ENCODE data around the gene ANTXR1. TPM values are rescaled to one million over a fixed set of nuclear protein-coding genes. Genes with fewer than 3 reads are reported as not detected.

ANTXR1 gene
- total and polyA plus RNA-seq, 2 donors from 2014 or later, result 7.0 to 42.6 TPM

DNA sequence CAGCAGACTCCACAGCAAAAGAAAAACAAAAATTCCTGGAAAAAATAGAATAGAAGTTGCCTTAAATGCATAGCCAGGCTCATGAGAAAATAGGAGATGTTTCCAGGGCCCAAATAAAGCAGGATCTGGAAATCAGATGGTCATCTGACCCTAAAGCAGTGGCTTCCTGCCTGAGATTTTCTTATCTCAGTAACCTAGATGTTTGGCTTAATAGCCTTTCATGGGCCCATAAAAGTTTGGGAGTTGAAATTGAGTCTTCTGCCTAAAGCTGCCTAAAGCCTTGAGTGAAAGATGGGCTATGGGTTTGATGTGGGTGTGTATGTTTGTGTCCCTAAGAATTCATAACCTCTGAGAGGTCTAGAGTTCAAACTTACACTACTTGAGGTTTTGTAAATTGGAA lies 149.1 kb downstream of the ANTXR1 start:
- Histone ChIP-seq H3K4me3 (ENCODE audit: low read length in 3 of 3) (no peak overlapping the region), H3K36me3 (ENCODE audit: control insufficient read depth in 2 of 3, insufficient read depth in 3 of 3, low read length in 3 of 3) (no peaks in the 10 kb centered on the region), H3K27ac (ENCODE audit: low read depth in 2 of 2, low read length in 2 of 2) (peak overlapping the region in 1 of 2 donors; percentile 36), H3K4me1 (ENCODE audit: control insufficient read depth in 2 of 3, insufficient read depth in 2 of 3, low read depth in 1 of 3, low read length in 3 of 3) (no peaks in the 10 kb centered on the region), H3K9me3 (ENCODE audit: control insufficient read depth in 2 of 3, insufficient read depth in 1 of 3, low read length in 3 of 3) (no peaks in the 10 kb centered on the region), H3K9ac (ENCODE audit: low read length in 3 of 3) (no peak overlapping the region), H3K27me3 (ENCODE audit: control insufficient read depth, insufficient read depth, low read length) (no peaks in the 10 kb centered on the region)
- TF ChIP-seq, protein P1, sequence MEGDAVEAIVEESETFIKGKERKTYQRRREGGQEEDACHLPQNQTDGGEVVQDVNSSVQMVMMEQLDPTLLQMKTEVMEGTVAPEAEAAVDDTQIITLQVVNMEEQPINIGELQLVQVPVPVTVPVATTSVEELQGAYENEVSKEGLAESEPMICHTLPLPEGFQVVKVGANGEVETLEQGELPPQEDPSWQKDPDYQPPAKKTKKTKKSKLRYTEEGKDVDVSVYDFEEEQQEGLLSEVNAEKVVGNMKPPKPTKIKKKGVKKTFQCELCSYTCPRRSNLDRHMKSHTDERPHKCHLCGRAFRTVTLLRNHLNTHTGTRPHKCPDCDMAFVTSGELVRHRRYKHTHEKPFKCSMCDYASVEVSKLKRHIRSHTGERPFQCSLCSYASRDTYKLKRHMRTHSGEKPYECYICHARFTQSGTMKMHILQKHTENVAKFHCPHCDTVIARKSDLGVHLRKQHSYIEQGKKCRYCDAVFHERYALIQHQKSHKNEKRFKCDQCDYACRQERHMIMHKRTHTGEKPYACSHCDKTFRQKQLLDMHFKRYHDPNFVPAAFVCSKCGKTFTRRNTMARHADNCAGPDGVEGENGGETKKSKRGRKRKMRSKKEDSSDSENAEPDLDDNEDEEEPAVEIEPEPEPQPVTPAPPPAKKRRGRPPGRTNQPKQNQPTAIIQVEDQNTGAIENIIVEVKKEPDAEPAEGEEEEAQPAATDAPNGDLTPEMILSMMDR (IDR thresholded peaks at IDR 0.05; ENCODE audit: borderline replicate concordance, extremely low read depth, insufficient read depth), result no peak
- intact Hi-C loops (cut with DNase I), result no loop called here
- FAIRE-seq, result no peak
- peak in 1 of 5 donors; percentile 36 for DNase-seq

DNA sequence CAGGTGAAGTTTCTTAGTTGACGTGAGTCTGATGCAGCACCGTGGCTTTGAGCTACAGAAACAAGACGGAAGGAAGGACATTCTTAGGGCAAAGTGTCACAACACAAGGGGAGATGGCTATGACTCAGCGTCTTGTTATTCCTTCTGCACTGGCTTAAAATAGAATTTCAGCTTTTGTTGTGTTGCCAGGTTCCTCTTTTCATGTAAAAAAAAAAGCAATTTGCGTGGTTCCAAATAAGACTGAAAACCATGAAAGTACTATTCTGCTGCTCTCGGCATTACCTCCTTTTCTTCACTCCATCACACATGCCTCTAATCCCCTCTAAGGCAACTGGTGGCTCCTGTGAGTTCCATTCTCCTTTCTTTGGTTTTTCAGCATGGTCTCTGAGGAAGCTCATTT lies 150.1 kb downstream of the ANTXR1 start:
- FAIRE-seq (no peak), DNase-seq (peak in 1 of 5 donors; percentile 36)
- H3K9me3 ChIP-seq (ENCODE audit: control insufficient read depth in 2 of 3, insufficient read depth in 1 of 3, low read length in 3 of 3), result no peaks in the 10 kb centered on the region
- no peaks in the 10 kb centered on the region for H3K27me3 ChIP-seq (ENCODE audit: control insufficient read depth, insufficient read depth, low read length)
- no peaks in the 10 kb centered on the region for H3K4me1 ChIP-seq (ENCODE audit: control insufficient read depth in 2 of 3, insufficient read depth in 2 of 3, low read depth in 1 of 3, low read length in 3 of 3)
- H3K27ac ChIP-seq (ENCODE audit: low read depth in 2 of 2, low read length in 2 of 2), result no peak overlapping the region
- no peaks in the 10 kb centered on the region for H3K36me3 ChIP-seq (ENCODE audit: control insufficient read depth in 2 of 3, insufficient read depth in 3 of 3, low read length in 3 of 3)
- TF ChIP-seq, protein P1 (IDR thresholded peaks at IDR 0.05; ENCODE audit: borderline replicate concordance, extremely low read depth, insufficient read depth), result no peak
- no peak overlapping the region for H3K4me3 ChIP-seq (ENCODE audit: low read length in 3 of 3)
- intact Hi-C loops (cut with DNase I), result no loop called here
- no peak overlapping the region for H3K9ac ChIP-seq (ENCODE audit: low read length in 3 of 3)

GRCh38 chr2:69163556-69163955 lies 150.6 kb downstream of the ANTXR1 start:
- H3K36me3 ChIP-seq (ENCODE audit: control insufficient read depth in 2 of 3, insufficient read depth in 3 of 3, low read length in 3 of 3), result no peaks in the 10 kb centered on the region
- no peak overlapping the region for H3K9ac ChIP-seq (ENCODE audit: low read length in 3 of 3)
- no peaks in the 10 kb centered on the region for H3K4me1 ChIP-seq (ENCODE audit: control insufficient read depth in 2 of 3, insufficient read depth in 2 of 3, low read depth in 1 of 3, low read length in 3 of 3)
- TF ChIP-seq, protein P1 (IDR thresholded peaks at IDR 0.05; ENCODE audit: borderline replicate concordance, extremely low read depth, insufficient read depth), result no peak
- no peak overlapping the region for H3K4me3 ChIP-seq (ENCODE audit: low read length in 3 of 3)
- H3K27me3 ChIP-seq (ENCODE audit: control insufficient read depth, insufficient read depth, low read length), result no peaks in the 10 kb centered on the region
- DNase-seq (no peak), FAIRE-seq (no peak)
- no peak overlapping the region for H3K27ac ChIP-seq (ENCODE audit: low read depth in 2 of 2, low read length in 2 of 2)
- intact Hi-C loops (cut with DNase I), result no loop called here
- H3K9me3 ChIP-seq (ENCODE audit: control insufficient read depth in 2 of 3, insufficient read depth in 1 of 3, low read length in 3 of 3), result no peaks in the 10 kb centered on the region
